Gastroesophageal sphincter (tissue), 3 donors: ENCODE measurements around the gene PRDM1.

Experiments
- EP300 ChIP-seq: sonication (generic); formaldehyde crosslinking; IDR thresholded peaks from one replicate; pipeline ENCODE4 v1.6.1; 2017; ENCODE audit warnings: antibody characterized with exemption, mild to moderate bottlenecking
- POLR2A ChIP-seq, 2 donors: fragments of 450-650 bp; IDR thresholded peaks; one replicate each; pipeline ENCODE4 v1.6.1; 2017; ENCODE audit warnings: antibody characterized with exemption in 2 of 2, mild to moderate bottlenecking in 2 of 2, moderate library complexity in 1 of 2
- POLR2AphosphoS5 ChIP-seq: sonication (generic); formaldehyde crosslinking; IDR thresholded peaks from one replicate; pipeline ENCODE4 v1.6.1; 2017; ENCODE audit warnings: antibody characterized with exemption
- TF ChIP-seq, protein P1 (sequence below), 4 experiments: fragments of 200-600 bp in 2 of 4; fragments of 450-650 bp in 2 of 4; sonication (generic) in 1 of 4; IDR thresholded peaks; one replicate each; pipeline ENCODE4 v1.5.1; 2017 to 2019; ENCODE audit warnings: antibody characterized with exemption in 4 of 4, mild to moderate bottlenecking in 2 of 4, moderate library complexity in 2 of 4

DNA sequence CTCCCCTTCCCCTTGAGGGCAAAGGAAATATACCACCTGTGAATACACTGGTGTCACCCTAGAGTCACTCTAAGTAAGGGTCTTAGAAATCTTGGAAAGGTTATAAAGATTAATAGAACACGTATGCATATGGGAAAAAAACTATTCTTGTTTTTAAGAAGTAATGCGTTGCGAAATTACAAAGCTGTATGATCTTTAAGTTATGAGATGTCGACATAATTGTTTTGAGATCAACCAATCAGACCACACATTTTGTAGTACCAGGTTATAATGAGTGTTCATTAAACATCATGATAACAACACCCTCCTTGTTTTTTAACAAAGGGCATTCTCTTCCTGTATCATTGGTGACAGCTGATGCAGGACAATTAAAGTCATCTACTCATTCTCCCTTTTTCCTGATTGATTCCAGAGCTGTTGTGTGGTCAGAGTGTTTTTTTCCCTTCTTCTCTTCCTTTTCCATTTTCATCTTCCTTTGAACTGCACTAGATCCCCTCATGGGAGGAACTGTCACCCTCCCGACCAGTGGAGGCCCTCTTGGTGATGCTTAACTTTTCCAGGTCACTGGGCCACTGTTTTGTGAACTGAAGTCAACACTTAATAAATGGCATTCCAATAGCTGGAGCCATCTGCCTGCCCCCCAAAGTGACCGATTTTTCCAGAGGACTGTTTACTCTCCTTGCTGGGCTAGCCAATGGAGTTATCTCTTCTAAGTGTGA, 37.0 kb downstream of the PRDM1 start:
- TF ChIP-seq, protein P1, sequence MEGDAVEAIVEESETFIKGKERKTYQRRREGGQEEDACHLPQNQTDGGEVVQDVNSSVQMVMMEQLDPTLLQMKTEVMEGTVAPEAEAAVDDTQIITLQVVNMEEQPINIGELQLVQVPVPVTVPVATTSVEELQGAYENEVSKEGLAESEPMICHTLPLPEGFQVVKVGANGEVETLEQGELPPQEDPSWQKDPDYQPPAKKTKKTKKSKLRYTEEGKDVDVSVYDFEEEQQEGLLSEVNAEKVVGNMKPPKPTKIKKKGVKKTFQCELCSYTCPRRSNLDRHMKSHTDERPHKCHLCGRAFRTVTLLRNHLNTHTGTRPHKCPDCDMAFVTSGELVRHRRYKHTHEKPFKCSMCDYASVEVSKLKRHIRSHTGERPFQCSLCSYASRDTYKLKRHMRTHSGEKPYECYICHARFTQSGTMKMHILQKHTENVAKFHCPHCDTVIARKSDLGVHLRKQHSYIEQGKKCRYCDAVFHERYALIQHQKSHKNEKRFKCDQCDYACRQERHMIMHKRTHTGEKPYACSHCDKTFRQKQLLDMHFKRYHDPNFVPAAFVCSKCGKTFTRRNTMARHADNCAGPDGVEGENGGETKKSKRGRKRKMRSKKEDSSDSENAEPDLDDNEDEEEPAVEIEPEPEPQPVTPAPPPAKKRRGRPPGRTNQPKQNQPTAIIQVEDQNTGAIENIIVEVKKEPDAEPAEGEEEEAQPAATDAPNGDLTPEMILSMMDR (IDR thresholded peaks at IDR 0.05): no peak
- TF ChIP-seq POLR2A (IDR thresholded peaks at IDR 0.05) (no peak), POLR2AphosphoS5 (no peak), EP300 (no peak)
